ENCODE measurements around the gene AMN. TPM values are rescaled to one million over a fixed set of nuclear protein-coding genes. Genes with fewer than 3 reads are reported as not detected.

Gene AMN
- total RNA-seq, 5 donors from 2014 or later (not counting 1 experiment from before 2014, with no cell fraction given) = 5.2 to 15.0 (median 8.4) TPM

DNA sequence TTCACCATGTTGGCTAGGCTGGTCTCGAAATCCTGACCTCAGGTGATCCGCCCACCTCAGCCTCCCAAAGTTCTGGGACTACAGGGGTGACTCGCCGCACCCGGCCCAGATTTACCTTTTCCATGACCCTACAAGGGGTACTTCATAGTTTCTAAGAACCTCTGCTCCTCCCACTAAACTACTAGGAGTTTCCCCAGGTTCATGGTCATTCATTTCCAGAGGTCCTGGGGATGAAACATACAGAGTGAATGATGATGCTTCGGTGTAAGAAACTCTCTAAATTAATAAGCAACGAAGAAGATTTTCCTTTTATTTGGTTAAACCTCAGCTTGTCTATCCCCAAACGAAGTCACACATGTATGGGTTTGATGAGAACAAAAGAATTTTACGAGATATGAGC, 56.9 kb downstream of the AMN start:
- WGBS (ENCODE audit: insufficient coverage) = 79% methylated on average over 6 of the region's 9 CpGs
- no peak overlapping the region for H3K4me3 Mint-ChIP-seq
- ChIA-PET CTCF (no interaction called here), POLR2A (no interaction called here)
- ATAC-seq (replicated peaks in 1 of 4) = no peak
- no peak for DNase-seq
- no peaks in the 10 kb centered on the region for H3K4me1 ChIP-seq (ENCODE audit: control insufficient read depth in 1 of 2, extremely low read depth in 1 of 2, insufficient read depth in 2 of 2, low read length in 2 of 2)
- peaks cover 16% of the 10 kb centered on the region for H3K36me3 Mint-ChIP-seq
- no peaks in the 10 kb centered on the region for H3K9me3 Mint-ChIP-seq
- H3K9me3 ChIP-seq = no peaks in the 10 kb centered on the region
- H3K4me3 ChIP-seq (ENCODE audit: control insufficient read depth in 1 of 2, extremely low read depth in 1 of 2, low read length in 1 of 2) = no peak overlapping the region
- H3K4me1 Mint-ChIP-seq = no peaks in the 10 kb centered on the region
- no peaks in the 10 kb centered on the region for H3K27me3 Mint-ChIP-seq
- H3K27ac Mint-ChIP-seq = no peak overlapping the region
- H3K27ac ChIP-seq (ENCODE audit: low read length) = no peak overlapping the region
- H3K27me3 ChIP-seq (replicated peaks in 1 of 2; ENCODE audit: control insufficient read depth in 2 of 2, extremely low read depth in 1 of 2, insufficient read depth in 2 of 2, low read length in 1 of 2) = peaks cover 0 to 6% of the 10 kb centered on the region in 2 experiments
- no peaks in the 10 kb centered on the region for H3K36me3 ChIP-seq (ENCODE audit: control insufficient read depth in 2 of 2, extremely low read depth in 1 of 2, insufficient read depth in 1 of 2, low read length in 1 of 2)

DNA sequence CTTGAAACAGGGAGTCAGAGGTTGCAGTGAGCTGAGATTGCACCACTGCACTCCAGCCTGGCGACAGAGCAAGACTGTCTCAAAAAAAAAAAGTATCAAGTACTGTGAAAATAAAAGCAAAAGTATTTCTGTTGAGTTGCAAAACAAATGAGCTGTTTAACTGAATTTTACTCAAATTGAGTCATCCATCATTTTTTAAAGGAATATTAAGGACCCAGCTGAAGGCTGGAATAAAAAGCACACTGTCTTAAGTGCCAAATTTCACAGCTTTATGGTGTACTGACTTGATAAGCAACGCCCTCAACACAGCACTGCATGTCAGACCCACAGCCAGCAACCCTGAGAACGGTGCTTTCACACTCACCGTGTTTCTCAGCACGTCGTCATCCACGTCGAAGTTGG, 57.9 kb downstream of the AMN start:
- ATAC-seq (replicated peaks in 1 of 4) (no peak), DNase-seq (no peak)
- no peak overlapping the region for H3K27ac ChIP-seq (ENCODE audit: low read length)
- POLR2A ChIA-PET = no interaction called here
- 98% methylated on average over 6 of the region's 8 CpGs for WGBS (ENCODE audit: insufficient coverage)
- H3K9me3 Mint-ChIP-seq = no peaks in the 10 kb centered on the region
- CTCF ChIA-PET = no interaction called here
- no peaks in the 10 kb centered on the region for H3K27me3 Mint-ChIP-seq
- no peaks in the 10 kb centered on the region for H3K36me3 ChIP-seq (ENCODE audit: control insufficient read depth in 2 of 2, extremely low read depth in 1 of 2, insufficient read depth in 1 of 2, low read length in 1 of 2)
- H3K4me1 Mint-ChIP-seq = no peaks in the 10 kb centered on the region
- H3K36me3 Mint-ChIP-seq = peaks cover 23% of the 10 kb centered on the region
- H3K4me3 ChIP-seq (ENCODE audit: control insufficient read depth in 1 of 2, extremely low read depth in 1 of 2, low read length in 1 of 2) = no peak overlapping the region
- no peaks in the 10 kb centered on the region for H3K4me1 ChIP-seq (ENCODE audit: control insufficient read depth in 1 of 2, extremely low read depth in 1 of 2, insufficient read depth in 2 of 2, low read length in 2 of 2)
- no peak overlapping the region for H3K4me3 Mint-ChIP-seq
- no peaks in the 10 kb centered on the region for H3K9me3 ChIP-seq
- H3K27ac Mint-ChIP-seq = no peak overlapping the region
- H3K27me3 ChIP-seq (replicated peaks in 1 of 2; ENCODE audit: control insufficient read depth in 2 of 2, extremely low read depth in 1 of 2, insufficient read depth in 2 of 2, low read length in 1 of 2) = peaks cover 0 to 10% of the 10 kb centered on the region in 2 experiments

Other genes with a start within 250 kb of the AMN start
- gene TRAF3, start 145.2 kb upstream of the AMN start, total RNA-seq = 10 to 100 TPM; 29.6 to 46.1 (median 35.7) TPM
- gene CDC42BPB, start 134.9 kb downstream of the AMN start, total RNA-seq = 10 to 100 TPM in 3 of 5 donors, 1 to 10 TPM in 2; 5.3 to 17.5 (median 11.2) TPM
- gene LBHD2, start 161.5 kb downstream of the AMN start, total RNA-seq = not detected
- under 1 TPM in 1 of 5 donors, not detected in 4; 0.25 TPM for gene EXOC3L4, start 172.1 kb downstream of the AMN start, total RNA-seq
- gene TNFAIP2, start 200.8 kb downstream of the AMN start, total RNA-seq = 1 to 10 TPM in 4 of 5 donors, under 1 TPM in 1; 0.93 to 2.1 (median 1.0) TPM

Data from T-cell (primary cell).